GM20000 (cell line): ENCODE data around the gene RNF148.

Source experiments
- DNase-seq: peaks from one replicate; pipeline ENCODE4 v3.0.0; 2012; ENCODE audit warnings: low spot score
- CTCF ChIP-seq: IDR thresholded peaks from 2 replicates; pipeline ENCODE4 v1.5.1; 2012; ENCODE audit warnings: mild to moderate bottlenecking, control low read depth; ENCODE audit errors: extremely low read depth, missing control alignments

RNF148 gene

GRCh38 chr7:122710916-122711315 lies 8.2 kb upstream of the RNF148 start:
- no peak for TF ChIP-seq CTCF

GRCh38 chr7:122709930-122710646 lies 7.4 kb upstream of the RNF148 start:
- TF ChIP-seq CTCF, result no peak
- no peak for DNase-seq

More at GRCh38 chr7:122710916-122711315, 8.2 kb upstream of the RNF148 start:
- DNase-seq, result no peak

- DNase-seq, result no peak
- no peak for TF ChIP-seq CTCF
These were observed 4.1 kb upstream of the RNF148 start for GRCh38 chr7:122706836-122707235.

GRCh38 chr7:122699017-122699416 lies 3.7 kb downstream of the RNF148 start, which contains the start of gene RNF133:
RNF133 (minus strand) TSS chr7:122699117; CDS start chr7:122698918, 199 bp downstream.
- no peak for TF ChIP-seq CTCF
- no peak for DNase-seq

- no peak for DNase-seq
- no peak for TF ChIP-seq CTCF
These were observed 6.9 kb downstream of the RNF148 start for GRCh38 chr7:122695816-122696215.

- no peak for DNase-seq
- TF ChIP-seq CTCF, result no peak
These were observed 8.0 kb downstream of the RNF148 start for GRCh38 chr7:122694697-122695096.

GRCh38 chr7:122692769-122693309 lies 9.9 kb downstream of the RNF148 start:
- TF ChIP-seq CTCF, result no peak
- DNase-seq, result no peak
